Kidney (tissue), 14 donors: ENCODE results near the gene DCAKD. TPM values are rescaled to one million over a fixed set of nuclear protein-coding genes. Genes with fewer than 3 reads are reported as not detected.
A peak's percentile ranks its signal among the peaks of the same experiment; 100 is the strongest.

ENCODE experiments used
- DNase-seq, 5 donors: peaks; one replicate each; pipeline ENCODE4 v3.0.0-alpha.2; 2013 to 2020
- FAIRE-seq: peaks from 2 replicates; lab custom pipeline; 2012; peaks lifted over from hg19 to GRCh38; lab: Jason Lieb, UNC
- H3K27ac ChIP-seq, 2 donors: one replicate each; pipeline ENCODE4 v1.7.0; 2013; ENCODE audit warnings: low read depth in 2 of 2, low read length in 2 of 2, inconsistent platforms in 1 of 2
- H3K27me3 ChIP-seq: one replicate; pipeline ENCODE4 v1.7.1; 2013; ENCODE audit warnings: low read length, inconsistent platforms; ENCODE audit not compliant: control insufficient read depth, insufficient read depth
- H3K36me3 ChIP-seq, 3 donors: one replicate each; pipeline versions ENCODE4 v1.7.0 to v1.7.1; 2013; ENCODE audit warnings: low read length in 3 of 3, control low read depth in 1 of 3, inconsistent platforms in 1 of 3; ENCODE audit not compliant: insufficient read depth in 3 of 3, control insufficient read depth in 2 of 3
- H3K4me1 ChIP-seq, 3 donors: one replicate each; pipeline versions ENCODE4 v1.7.0 to v1.7.1; 2013; ENCODE audit warnings: low read length in 3 of 3, inconsistent platforms in 1 of 3, low read depth in 1 of 3; ENCODE audit not compliant: control insufficient read depth in 2 of 3, insufficient read depth in 2 of 3
- H3K4me3 ChIP-seq, 3 donors: one replicate each; pipeline versions ENCODE4 v1.7.0 to v1.8.1; 2013; ENCODE audit warnings: low read length in 3 of 3, control low read depth in 1 of 3, inconsistent platforms in 1 of 3
- H3K9ac ChIP-seq, 3 donors: one replicate each; pipeline versions ENCODE4 v1.7.0 to v1.7.1; 2013; ENCODE audit warnings: low read length in 3 of 3, control low read depth in 1 of 3, inconsistent platforms in 1 of 3
- H3K9me3 ChIP-seq, 3 donors: one replicate each; pipeline versions ENCODE4 v1.7.0 to v1.7.1; 2013; ENCODE audit warnings: low read length in 3 of 3, control low read depth in 1 of 3, inconsistent platforms in 1 of 3; ENCODE audit not compliant: control insufficient read depth in 2 of 3, insufficient read depth in 1 of 3
- intact Hi-C: fragments of 100-400 bp; cut with DNase I; formaldehyde crosslinking; loops from one replicate; pipeline ENCODE4 v1.11.1; 2022
- polyA plus RNA-seq: library from polyadenylated mRNA; stranded (reverse); fragments of 350-450 nt; fragmentation: Illumina TruSeq; extraction: RNeasy Lipid Tissue Mini Kit (QIAGEN cat#74804); gene quantifications from one replicate; pipeline ENCODE4 v1.2.3, GENCODE V29; 2014; ENCODE audit warnings: low read depth, low replicate concordance; ENCODE audit not compliant: insufficient read depth
- total RNA-seq: library from RNA; stranded (reverse); fragmentation: NEBNext Ultra II Directional; extraction: Animal tissue kit (Norgen Biotek cat#: 25700); gene quantifications from one replicate; pipeline ENCODE4 v1.2.1, GENCODE V29; 2021
- TF ChIP-seq, protein P1 (sequence below): IDR thresholded peaks from 3 replicates; pipeline ENCODE4 v1.5.1; 2012; ENCODE audit warnings: mild to moderate bottlenecking, moderate library complexity, borderline replicate concordance; ENCODE audit not compliant: insufficient read depth; ENCODE audit errors: extremely low read depth
- donor health status: control.
- donor health status: control.
- donor health status: control.
- donor health status: control.
- donor health status: control.
- donor health status: DM: yes; HTN: yes; CAD: no.
- donor health status: Normal renal cell carcinoma (clear cell type).

Gene DCAKD
- total and polyA plus RNA-seq, 2 donors from 2014 or later = 27.5 to 34.9 TPM

DNA sequence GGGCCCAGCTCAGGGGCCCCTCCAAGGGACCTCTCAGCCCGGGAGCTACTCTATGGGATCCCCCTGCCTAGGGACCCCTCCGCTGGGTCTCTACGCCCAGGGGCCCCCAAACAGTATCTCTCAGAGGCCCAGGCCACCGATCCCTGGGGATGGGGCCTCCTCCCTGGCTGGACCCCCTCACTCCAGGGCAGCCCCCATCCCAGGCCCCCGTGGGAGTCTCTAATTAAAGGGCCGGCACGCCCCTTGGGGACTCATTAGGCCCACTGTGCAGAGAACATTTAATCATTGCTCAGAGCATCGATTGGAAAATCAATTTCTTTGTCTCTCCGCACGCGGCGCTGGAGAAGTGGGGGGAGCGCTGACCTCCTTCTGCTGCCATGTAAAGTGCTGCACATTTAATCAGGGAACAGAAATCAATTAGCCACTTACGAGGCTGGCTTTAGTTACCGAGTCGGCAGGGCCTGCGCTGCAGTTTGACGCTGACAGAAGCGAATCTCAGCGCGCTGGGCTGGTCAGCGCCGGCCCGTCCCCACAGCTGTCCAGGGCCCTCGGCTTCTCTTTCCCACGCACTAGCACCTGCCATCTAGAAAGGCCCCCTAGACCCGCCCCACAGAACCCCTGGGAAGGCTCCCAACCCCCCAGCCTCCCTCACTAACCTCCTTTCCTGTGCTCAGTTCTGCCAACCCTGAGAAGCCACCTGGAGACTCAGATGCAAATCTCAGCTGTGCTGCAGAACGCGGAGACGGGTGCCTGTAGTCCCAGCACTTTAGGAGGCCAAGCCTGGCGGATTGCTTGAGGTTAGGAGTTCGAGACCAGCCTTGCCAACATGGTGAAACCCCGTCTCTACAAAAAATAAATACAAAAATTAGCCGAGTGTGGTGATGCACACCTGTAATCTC, 63.1 kb downstream of the DCAKD start:
- Histone ChIP-seq H3K27ac (no peak overlapping the region), H3K9me3 (no peaks in the 10 kb centered on the region), H3K27me3 (peaks cover 3% of the 10 kb centered on the region), H3K4me3 (no peak overlapping the region), H3K9ac (no peak overlapping the region), H3K36me3 (no peaks in the 10 kb centered on the region), H3K4me1 (no peaks in the 10 kb centered on the region)
- intact Hi-C loops = no loop called here
- TF ChIP-seq, protein P1, sequence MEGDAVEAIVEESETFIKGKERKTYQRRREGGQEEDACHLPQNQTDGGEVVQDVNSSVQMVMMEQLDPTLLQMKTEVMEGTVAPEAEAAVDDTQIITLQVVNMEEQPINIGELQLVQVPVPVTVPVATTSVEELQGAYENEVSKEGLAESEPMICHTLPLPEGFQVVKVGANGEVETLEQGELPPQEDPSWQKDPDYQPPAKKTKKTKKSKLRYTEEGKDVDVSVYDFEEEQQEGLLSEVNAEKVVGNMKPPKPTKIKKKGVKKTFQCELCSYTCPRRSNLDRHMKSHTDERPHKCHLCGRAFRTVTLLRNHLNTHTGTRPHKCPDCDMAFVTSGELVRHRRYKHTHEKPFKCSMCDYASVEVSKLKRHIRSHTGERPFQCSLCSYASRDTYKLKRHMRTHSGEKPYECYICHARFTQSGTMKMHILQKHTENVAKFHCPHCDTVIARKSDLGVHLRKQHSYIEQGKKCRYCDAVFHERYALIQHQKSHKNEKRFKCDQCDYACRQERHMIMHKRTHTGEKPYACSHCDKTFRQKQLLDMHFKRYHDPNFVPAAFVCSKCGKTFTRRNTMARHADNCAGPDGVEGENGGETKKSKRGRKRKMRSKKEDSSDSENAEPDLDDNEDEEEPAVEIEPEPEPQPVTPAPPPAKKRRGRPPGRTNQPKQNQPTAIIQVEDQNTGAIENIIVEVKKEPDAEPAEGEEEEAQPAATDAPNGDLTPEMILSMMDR = no peak
- FAIRE-seq = no peak
- DNase-seq = peak in 2 of 5 donors; percentile 24 to 41

DNA sequence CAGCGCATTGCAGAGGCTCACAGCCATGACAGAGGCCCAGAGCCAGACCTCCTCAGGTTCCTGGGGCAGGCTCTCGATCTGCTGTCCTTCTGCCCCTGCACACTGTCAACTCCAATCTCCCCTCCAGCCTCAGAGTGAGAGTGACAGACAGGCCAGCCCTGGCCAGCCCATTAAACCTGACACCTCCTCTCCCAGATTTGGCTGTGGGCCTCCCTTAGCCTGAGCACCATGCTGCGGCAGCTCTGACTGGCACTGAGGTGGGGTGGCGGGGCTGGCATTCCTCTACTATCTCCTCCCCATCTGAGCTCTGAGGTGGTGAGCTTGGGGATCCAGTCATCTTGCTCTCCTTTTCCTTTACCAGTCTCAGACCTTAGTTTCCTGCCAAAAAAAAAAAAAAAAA, 67.9 kb downstream of the DCAKD start:
- Histone ChIP-seq H3K9me3 (no peaks in the 10 kb centered on the region), H3K9ac (no peak overlapping the region), H3K36me3 (no peaks in the 10 kb centered on the region), H3K27ac (no peak overlapping the region), H3K27me3 (peaks cover 3% of the 10 kb centered on the region), H3K4me1 (peaks cover 0 to 3% (median 0%) of the 10 kb centered on the region in 3 donors), H3K4me3 (no peak overlapping the region)
- DNase-seq = peak in 1 of 5 donors; percentile 31
- intact Hi-C loops = no loop called here
- no peak for FAIRE-seq
- TF ChIP-seq, protein P1 = no peak

DNA sequence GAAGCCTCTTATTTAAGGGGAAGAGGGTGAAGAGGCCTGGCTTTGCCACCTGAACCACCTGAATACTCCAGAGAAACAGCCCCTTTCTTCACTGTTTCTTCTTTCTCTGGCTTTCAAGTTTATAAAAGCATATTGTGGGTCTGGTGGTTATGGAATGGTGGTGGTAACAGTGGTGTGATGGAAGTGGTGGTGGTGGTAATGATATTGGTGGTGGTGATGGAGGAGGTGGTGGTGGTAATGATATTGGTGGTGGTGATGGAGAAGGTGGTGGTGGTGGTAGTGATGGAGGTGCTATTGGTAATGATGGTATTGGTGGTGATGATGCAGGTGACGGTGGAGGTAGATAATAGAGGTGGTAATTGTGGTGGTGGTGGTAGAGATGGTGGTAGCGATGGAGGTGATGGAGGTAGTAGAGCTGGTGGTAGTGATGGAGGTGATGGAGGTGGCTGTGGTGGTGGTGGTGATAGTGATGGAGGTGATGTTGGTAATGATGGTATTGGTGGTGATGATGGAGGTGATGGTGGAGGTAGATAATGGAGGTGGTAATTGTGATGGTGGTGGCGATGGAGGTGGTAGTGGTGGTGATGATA, 69.2 kb downstream of the DCAKD start:
- Histone ChIP-seq H3K4me3 (no peak overlapping the region), H3K27ac (no peak overlapping the region), H3K27me3 (peaks cover 3% of the 10 kb centered on the region), H3K9me3 (no peaks in the 10 kb centered on the region), H3K4me1 (peaks cover 0 to 3% (median 0%) of the 10 kb centered on the region in 3 donors), H3K36me3 (no peaks in the 10 kb centered on the region), H3K9ac (no peak overlapping the region)
- FAIRE-seq (no peak), DNase-seq (no peak)
- TF ChIP-seq, protein P1 = no peak
- intact Hi-C loops = no loop called here
